HG03066 (cell line): Measurements from ENCODE around the gene KCND1.

Experiments used
- ATAC-seq: cut with Tn5 transposase; IDR thresholded peaks from one replicate; pipeline ENCODE4 v1.9.1; 2021; ENCODE audit warnings: low read depth; ENCODE audit not compliant: unreplicated experiment

KCND1 gene

DNA sequence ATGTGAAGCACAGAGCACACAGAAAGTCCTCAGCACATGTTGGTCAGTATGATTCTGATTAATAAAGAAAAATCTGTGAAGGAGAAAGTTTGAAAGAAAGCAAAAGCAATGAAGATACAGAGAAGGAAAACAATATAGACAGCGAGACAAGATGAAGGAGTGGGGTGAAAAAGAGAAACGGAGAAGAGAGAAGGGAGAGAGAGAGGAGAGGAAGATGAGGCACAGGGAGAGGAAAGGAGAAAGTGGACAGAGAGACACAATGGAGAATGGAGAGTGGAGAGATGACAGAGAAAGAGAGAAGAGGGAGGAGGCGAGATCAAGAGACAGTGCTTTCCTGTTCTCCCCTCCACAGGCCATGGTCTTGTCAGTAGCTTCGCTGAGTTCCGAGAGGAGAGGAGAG is 3.9 kb upstream of the KCND1 start:
- ATAC-seq: no peak

DNA sequence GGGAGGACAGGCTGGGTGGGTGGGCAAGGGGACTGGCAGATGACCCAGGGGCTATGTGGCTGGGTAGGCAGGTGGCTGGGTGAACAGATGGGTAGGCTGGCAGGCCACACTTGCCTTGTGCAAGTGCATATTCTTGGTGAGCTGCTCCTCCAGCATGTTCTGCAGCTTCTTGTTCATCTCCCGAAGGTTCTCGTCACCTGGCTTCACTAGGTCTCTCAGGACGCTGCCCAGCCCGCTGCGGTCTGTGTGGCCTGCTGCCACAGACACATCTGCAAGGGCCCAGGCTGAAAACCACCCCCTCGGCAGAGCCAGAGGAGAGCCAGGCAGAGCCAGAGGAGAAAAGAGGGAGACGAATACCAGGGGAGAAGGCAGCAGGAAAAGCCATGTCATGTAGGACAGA is 3.4 kb upstream of the KCND1 start:
- no peak for ATAC-seq

- ATAC-seq: no peak
Measured at GRCh38 chrX:48974574-48974973, 2.9 kb upstream of the KCND1 start.

DNA sequence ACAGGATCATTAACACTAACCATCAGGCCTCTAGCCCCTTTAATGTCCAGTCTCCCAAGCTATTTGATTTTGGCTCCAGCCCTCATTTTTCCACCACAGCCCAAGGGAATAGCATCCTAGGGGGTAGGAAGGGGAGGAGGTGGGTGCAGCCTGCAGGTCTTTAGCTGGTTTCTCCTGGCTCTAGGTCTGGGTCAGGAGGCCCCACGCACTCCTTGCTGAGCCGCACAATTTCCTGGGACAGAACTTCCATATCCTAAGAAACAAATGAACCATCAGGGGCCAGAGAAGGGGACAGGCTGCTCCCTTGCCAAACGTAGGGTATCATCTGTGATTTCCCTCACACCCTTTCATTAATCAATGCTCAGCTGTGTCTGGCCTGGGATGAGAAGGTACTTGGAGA is 2.4 kb upstream of the KCND1 start:
- ATAC-seq: no peak

DNA sequence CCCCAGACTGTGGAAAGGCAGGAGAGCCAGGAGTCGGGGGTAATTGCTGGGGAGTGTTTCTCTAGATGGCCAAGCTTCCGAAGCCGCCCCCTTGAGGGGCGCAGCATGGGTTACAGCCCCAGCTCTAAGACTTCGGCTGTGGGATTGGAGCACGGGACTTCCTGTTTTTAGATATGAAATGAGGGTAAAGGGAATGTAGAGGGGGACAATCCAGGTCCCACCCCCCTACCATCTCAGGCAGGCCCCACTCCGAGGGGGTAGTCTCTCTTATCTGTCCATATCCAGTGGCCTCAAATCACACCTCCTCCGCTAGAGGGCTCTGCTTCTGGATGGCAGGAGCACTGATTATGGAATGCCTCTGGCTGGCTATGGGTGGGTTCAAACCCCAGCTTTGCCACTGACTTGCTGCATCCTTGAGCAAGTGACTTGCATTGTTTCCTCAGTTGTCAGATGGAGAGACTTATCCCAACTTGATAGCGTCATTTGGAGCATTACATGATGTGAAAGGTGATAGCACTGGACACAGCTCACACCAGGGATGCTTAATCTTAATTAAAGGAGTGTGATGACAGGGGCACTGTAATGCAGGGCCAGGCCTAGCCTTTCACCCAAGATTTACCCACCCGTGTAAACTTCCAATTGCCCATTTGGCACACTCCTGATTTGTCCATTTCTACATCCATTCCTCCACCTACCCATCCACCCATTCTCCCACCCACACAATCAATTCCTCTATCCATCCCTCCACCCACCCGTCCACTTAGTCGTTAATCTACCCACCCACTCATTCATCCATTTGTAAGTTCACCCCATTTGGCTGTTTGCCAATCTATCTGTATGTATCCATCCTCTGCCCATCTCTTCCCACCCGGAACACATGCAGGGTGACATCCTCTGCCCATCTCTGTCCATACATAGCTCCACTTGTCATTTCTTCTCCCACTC is 848 bp upstream of the KCND1 start:
- no peak for ATAC-seq

DNA sequence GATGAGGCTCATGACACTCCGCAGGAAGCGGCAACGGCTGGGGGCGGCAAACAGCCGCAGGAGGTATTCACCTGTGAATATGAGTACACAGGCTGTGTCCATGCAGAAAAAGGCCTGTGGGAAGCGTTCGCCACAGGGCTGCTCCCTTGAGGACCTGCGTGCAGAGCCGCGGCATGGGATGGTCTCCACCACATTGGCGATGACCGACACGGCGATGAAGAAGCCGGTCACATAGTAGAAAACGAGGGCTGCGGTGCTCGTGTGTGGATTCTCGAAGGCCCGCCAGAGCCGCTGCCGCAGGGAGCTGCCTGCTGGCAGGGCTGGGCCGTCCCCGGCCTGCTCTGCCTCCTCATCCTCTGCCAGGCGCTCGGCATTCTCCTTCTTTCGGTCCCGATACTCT is 2.2 kb downstream of the KCND1 start:
- ATAC-seq: no peak

- ATAC-seq: no peak
Measured at GRCh38 chrX:48968377-48968776, 3.3 kb downstream of the KCND1 start.

GRCh38 chrX:48966796-48967579 is 4.7 kb downstream of the KCND1 start:
- no peak for ATAC-seq

GRCh38 chrX:48965959-48966358 is 5.7 kb downstream of the KCND1 start:
- no peak for ATAC-seq

GRCh38 chrX:48961585-48962091 is 10.0 kb downstream of the KCND1 start:
- ATAC-seq: no peak

GRCh38 chrX:48960291-48960690 is 11.4 kb downstream of the KCND1 start:
- no peak for ATAC-seq

GRCh38 chrX:48958635-48959094 is 13.0 kb downstream of the KCND1 start:
- ATAC-seq: no peak

DNA sequence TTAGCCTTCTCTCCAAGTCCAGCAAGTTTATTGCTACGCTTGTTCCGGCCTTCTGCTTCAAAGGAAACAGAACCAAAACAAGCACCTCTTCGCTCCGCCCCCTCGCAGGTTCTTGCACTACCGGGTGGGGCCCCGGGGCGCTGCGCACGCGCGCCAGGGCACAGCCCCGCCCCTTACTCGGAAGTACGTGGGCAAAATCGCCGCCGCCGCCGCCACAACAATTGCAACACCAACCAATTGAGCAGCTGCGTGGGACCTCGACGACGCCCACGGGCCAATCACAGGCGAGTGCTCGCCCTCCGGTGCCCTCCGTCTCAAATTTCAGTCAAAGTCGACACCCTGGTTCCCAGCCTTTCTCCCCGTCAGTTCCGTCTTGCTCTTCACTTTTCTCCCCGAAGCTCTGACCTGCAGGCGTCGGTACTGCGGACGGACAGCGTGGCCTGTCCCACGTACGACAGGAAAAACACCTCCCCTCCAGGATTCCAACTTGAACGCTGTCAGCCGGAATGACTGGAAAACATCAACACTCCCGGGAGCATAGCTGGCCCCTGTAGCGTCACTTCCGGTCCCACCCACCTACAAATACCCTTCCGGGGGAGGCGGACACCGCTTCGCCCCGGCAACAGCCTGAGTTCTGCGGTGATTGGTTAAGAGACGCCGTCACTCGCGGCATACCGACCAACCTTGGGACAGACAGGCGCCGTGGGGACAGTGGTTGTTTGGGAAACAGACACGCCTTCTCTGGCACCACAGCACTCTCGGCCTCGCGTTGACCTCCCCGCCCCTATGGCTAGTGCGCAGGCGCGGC is 13.6 kb downstream of the KCND1 start:
- ATAC-seq: peak; percentile 90

DNA sequence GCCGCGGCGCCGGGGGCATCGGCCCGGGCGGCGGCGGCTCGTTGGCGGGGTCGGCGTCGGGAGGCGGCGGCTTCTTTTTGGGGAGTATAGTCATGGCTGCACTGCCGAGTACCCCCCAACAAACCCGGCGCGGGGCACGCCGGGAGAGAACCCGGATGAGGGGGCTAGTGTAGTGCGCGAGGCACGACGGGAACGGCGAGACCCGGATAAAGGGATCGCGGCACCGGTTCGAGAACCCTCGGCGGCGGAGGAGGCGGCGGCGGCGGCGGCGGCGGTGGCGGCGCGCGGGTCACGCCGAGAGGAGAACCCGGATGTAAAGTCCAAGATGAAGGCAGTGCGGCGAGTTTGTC is 14.2 kb downstream of the KCND1 start, which contains the start of gene OTUD5:
TSS of gene OTUD5 (minus strand) at position 131 of the 350 bp plus-strand sequence. CDS start at position 94, 37 bp downstream.
- peak; percentile 38 for ATAC-seq

DNA sequence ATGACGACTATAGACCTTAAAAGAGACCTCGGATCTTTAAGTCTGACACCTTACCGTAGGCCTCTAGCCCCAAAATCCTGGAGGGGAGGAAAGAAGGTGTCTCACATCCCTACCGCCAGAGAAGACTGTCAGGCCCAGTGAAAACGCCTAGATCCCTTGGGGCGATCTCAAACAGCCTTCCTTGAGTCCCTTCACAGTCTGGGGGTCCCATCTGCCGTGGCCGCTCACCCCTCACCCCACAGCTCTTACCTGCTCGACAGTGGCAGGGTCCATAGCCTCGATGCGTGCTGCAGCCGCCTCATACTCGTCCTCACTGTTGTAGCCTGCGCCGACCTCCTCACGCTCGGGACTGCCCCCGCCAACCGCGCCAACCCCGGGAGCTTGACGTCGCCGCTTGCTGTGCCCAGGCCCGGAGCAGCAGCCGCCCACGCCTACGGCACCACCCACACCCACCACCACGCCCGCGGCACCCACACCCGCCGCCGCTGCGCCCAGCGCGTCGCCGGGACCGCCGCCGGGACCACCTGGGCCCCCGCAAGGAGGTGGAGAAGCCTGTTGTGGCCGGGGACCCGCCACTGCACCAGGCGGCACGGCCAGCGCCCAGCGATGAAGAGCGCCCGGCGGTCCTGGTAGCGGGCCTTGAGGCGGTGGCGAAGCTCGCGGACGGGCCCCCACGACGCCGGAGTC is 14.8 kb downstream of the KCND1 start:
- ATAC-seq: no peak

DNA sequence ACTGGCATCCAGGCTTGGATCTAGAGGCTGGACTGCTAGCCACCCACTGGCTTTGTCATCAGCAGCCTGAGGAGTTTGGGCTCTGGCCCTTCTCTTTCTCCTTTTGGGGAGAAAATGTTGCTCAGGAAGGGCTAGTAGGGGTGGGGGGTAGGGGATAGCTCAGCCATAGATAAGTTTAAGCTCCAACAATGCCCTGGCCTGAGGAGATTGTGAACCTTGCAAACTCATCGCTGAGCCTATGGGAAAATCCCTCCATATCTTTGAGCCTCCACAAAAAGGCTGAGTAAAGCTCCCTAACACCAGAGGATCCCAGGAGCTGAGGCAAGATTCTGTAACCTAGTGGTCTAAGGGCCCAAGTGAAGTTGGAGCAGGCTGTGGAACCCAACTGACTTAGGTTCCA is 23.1 kb downstream of the KCND1 start:
- no peak for ATAC-seq

DNA sequence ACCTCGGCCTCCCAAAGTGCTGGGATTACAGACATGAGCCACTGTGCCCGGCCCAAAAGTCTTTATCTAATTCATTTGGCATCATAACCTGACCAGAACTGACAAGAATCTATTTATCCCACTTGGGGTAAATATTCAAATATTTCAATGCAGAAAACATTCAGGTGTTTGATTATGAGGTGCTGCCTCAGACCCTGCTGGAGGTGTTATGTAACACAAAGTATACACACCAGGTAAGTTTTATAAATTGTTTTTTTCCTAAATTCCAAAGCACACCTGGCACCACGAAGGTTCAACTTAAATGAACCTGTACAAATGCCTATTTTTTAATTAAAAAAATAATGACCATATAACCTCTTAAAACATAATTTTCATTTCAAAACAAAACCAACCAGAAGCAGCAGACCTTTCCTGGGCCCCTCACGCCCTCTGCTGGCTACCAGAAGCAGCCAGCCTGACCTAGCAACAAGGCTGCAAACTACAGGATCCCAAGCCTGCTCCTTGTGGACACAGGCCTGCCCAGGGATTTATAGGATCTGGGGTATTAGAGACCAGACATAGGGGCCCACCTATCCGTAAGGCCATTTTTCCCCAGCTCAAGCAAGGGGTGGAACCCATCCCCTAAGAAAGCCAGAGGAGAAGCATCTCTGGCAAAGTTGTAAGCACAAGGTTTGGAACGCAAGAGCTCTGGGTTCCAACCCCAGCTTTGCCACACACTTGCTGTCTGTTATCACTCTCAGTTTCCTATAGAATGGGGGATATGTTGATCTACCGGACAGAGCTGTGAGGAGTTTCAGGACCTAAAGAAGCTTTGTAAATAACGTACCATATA is 25.9 kb downstream of the KCND1 start:
- ATAC-seq: no peak

DNA sequence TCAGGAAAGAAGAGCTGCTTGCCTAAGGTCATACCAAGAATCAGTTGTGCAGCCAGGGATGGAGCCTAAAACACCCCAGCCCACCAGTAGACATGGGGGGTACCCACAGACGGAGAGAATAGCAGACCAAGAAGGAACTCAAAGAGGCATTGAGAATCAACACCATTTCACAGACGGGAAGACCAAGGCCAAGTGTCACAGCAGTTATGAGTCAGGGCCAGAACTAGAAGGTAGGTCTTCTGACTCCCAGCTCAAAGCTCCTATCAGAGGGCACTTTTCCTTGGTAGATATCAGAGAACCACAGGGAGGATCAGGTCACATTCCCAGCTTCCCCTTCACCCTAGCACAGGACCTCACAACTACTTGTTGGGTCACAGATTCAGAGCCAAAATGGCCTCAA is 28.7 kb downstream of the KCND1 start:
- ATAC-seq: no peak

- no peak for ATAC-seq
Measured at GRCh38 chrX:48940404-48940955, 31.2 kb downstream of the KCND1 start.
